Esophagus (tissue), 2 donors: ENCODE results near the gene NOL12. TPM values are rescaled to one million over a fixed set of nuclear protein-coding genes. Genes with fewer than 3 reads are reported as not detected.

Experiments used
- H3K27ac ChIP-seq, 2 donors: one replicate each; pipeline ENCODE4 v1.5.1; 2013; ENCODE audit warnings: low read depth in 2 of 2, mild to moderate bottlenecking in 2 of 2, inconsistent platforms in 1 of 2, low read length in 1 of 2, moderate library complexity in 1 of 2
- H3K27me3 ChIP-seq, 2 donors: one replicate each; pipeline ENCODE4 v1.6.1; 2013; ENCODE audit warnings: low read length in 2 of 2, control low read depth in 1 of 2, mild to moderate bottlenecking in 1 of 2; ENCODE audit not compliant: insufficient read depth in 2 of 2, control insufficient read depth in 1 of 2
- H3K36me3 ChIP-seq, 2 donors: one replicate each; pipeline ENCODE4 v1.6.1; 2013; ENCODE audit warnings: low read length in 1 of 2; ENCODE audit not compliant: control insufficient read depth in 2 of 2, insufficient read depth in 2 of 2
- H3K4me1 ChIP-seq, 2 donors: one replicate each; pipeline ENCODE4 v1.6.1; 2013; ENCODE audit warnings: low read length in 1 of 2; ENCODE audit not compliant: control insufficient read depth in 2 of 2, insufficient read depth in 2 of 2
- H3K4me3 ChIP-seq, 2 donors: one replicate each; pipeline ENCODE4 v1.5.1; 2013; ENCODE audit warnings: low read length in 2 of 2, mild to moderate bottlenecking in 2 of 2, low read depth in 1 of 2, moderate library complexity in 1 of 2
- H3K9me3 ChIP-seq, 2 donors: one replicate each; pipeline ENCODE4 v1.6.1; 2013; ENCODE audit warnings: mild to moderate bottlenecking in 2 of 2, low read depth in 1 of 2, low read length in 1 of 2, moderate library complexity in 1 of 2; ENCODE audit not compliant: control insufficient read depth in 2 of 2, insufficient read depth in 1 of 2
- WGBS, 2 donors: extraction: QIAGEN DNeasy Blood & Tissue Kit; methylation state at CpG; one replicate each; pipeline ENCODE4 v1.1.7; 2013; 5-methylcytosine and 5-hydroxymethylcytosine counted together
- polyA plus RNA-seq, 2 donors: library from polyadenylated mRNA; stranded (reverse); fragments of 200-250 nt; gene quantifications; one replicate each; pipeline ENCODE4 v1.2.3, GENCODE V29; 2013
- donor health status: healthy with polysubstance abuse.
- donor health status: Bipolar disorder and iron deficiency.

The NOL12 gene
- polyA plus RNA-seq, 2 donors = 35.2 to 43.3 TPM

DNA sequence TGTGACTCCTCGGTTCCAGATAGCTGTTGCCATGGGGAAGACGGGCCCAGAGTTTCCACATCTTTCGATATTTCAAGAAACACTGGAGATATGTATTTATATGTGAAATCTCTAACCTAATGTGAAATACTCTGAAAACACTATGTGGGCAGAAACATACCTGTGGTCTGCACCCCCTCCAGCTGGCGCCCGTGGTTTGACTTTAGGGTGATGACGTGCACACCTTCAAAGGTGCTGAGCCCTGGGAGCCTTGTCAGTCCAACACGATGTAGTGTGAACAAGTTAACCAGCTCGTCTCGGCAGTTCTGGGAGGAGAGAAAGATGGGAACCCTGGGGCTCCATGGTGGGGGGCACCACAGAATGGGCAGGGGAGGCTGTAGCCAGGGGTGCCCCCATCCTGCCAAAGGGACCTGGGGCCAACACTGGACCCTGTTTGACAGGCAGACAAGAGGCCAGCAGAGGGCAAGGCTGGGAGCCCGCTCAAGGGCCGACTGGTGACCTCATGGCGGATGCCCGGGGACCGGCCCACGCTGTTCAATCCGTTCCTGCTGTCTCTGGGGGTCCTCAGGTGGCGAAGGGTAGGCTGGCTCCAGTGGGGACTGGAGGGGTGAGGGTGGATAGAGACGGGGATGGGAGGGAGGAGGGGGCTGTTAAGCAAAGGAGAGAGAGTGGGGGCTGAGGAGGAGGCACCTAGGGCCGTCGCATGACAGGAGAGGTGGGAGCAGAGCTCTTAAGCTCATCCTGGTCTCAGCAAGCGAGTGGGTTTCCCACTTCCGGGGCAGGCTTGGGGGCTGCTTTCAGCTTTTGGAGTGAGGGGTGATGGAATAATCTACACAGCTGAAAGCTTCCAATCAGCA lies 54.5 kb downstream of the NOL12 start:
- Histone ChIP-seq H3K27me3 (no peaks in the 10 kb centered on the region), H3K27ac (no peak overlapping the region), H3K4me1 (peaks cover 5 to 11% of the 10 kb centered on the region in 2 donors), H3K9me3 (no peaks in the 10 kb centered on the region), H3K36me3 (peaks cover 0 to 4% of the 10 kb centered on the region in 2 donors), H3K4me3 (no peak overlapping the region)
- WGBS, 2 donors = 70 to 78% methylated on average over 22 of the region's 22 CpGs

DNA sequence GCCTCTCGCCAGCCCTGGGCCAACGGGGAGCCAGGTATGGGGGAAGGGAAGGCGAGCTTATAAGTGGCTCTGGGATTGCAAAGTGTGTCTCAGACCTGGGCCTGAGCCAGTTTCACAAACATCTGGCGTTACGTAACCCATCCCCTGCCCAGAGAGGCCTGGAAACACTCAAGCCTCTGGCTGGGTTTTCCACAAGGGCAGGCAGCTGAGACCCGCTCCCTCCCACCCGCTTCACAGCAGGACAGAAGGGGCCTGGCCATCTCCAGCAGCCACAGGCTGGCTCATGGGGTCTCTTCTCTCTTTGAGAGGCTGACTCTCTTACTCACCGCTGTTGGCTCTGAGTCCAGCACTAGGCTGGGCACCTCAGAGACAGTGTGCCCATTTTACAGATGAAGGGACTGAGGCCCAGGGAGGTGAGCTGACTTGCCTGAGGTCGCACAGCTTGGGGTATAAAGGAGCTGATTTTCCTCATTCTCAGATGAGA lies 55.2 kb downstream of the NOL12 start:
- Histone ChIP-seq H3K4me1 (peaks cover 5 to 11% of the 10 kb centered on the region in 2 donors), H3K36me3 (peaks cover 0 to 4% of the 10 kb centered on the region in 2 donors), H3K27me3 (no peaks in the 10 kb centered on the region), H3K4me3 (no peak overlapping the region), H3K27ac (peak overlapping the region in 1 of 2 donors; percentile 58), H3K9me3 (no peaks in the 10 kb centered on the region)
- WGBS, 2 donors = 45 to 52% methylated on average over 9 of the region's 9 CpGs

DNA sequence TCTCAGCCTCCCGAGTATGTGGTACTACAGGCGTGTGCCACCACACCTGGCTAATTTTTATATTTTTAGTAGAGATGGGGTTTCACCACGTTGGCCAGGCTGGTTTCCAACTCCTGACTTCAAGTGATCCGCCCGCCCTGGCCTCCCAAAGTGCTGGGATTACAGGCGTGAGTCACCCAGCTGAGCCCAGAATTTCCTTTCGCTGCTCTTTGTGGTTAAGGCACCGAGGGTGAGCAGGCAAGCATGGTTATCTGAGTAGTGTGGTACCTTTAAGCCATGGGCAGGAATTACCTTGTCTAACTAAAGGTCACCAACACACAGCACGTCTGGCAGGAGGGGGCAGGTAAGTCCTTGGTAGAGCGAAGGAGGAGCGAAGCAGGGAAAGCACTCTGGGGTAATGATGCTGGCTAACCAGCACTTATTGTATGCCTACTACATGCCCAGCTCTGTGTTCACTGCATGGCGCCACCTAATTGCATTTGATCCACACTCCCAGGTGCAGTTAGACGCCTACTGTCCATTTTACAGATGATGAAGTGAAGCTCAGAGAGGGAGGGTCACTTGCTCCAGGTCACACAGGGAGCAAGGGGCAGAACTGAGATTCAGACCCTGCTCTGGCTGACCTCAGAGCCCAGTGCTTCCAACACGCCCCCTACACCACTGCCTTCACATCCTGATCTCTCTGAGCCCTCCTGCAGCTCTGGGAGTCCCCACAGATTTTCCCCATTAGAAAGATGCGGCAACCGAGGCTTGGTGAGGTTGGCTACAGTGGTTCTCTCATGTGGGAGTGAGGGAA lies 56.4 kb downstream of the NOL12 start:
- H3K4me1 ChIP-seq = peaks cover 8 to 16% of the 10 kb centered on the region in 2 donors
- peaks cover 0 to 4% of the 10 kb centered on the region in 2 donors for H3K36me3 ChIP-seq
- no peaks in the 10 kb centered on the region for H3K27me3 ChIP-seq
- H3K4me3 ChIP-seq = no peak overlapping the region
- 56 to 59% methylated on average over 16 of the region's 16 CpGs for WGBS, 2 donors
- no peaks in the 10 kb centered on the region for H3K9me3 ChIP-seq
- peak overlapping the region; percentile 19 to 70 for H3K27ac ChIP-seq

Other genes with a start within 250 kb of the NOL12 start
- gene MFNG, start 200.0 kb upstream of the NOL12 start, polyA plus RNA-seq = 1 to 10 TPM; 2.6 to 3.1 TPM
- 10 to 100 TPM; 13.0 to 13.1 TPM for gene CARD10, start 166.9 kb upstream of the NOL12 start, polyA plus RNA-seq
- gene CDC42EP1, start 125.9 kb upstream of the NOL12 start, polyA plus RNA-seq = 10 to 100 TPM; 50.1 to 64.3 TPM
- gene LGALS2, start 106.3 kb upstream of the NOL12 start, polyA plus RNA-seq = 1 to 10 TPM in 1 of 2 donors, under 1 TPM in 1; 0.20 to 1.3 TPM
- gene GGA1, start 77.5 kb upstream of the NOL12 start, polyA plus RNA-seq = 10 to 100 TPM; 34.2 to 55.6 TPM
- 10 to 100 TPM; 39.8 to 42.0 TPM for gene SH3BP1, start 46.7 kb upstream of the NOL12 start, polyA plus RNA-seq
- 1 to 10 TPM; 1.4 to 2.2 TPM for gene PDXP, start 27.6 kb upstream of the NOL12 start, polyA plus RNA-seq
- 100 to 1,000 TPM; 160 to 194 TPM for gene LGALS1, start 10.7 kb upstream of the NOL12 start, polyA plus RNA-seq
- 10 to 100 TPM; 57.8 to 63.8 TPM for gene TRIOBP, start 10.7 kb downstream of the NOL12 start, polyA plus RNA-seq
- 10 to 100 TPM; 20.1 to 31.8 TPM for gene GCAT, start 121.6 kb downstream of the NOL12 start, polyA plus RNA-seq
- gene GALR3, start 137.0 kb downstream of the NOL12 start, polyA plus RNA-seq = under 1 TPM in 1 of 2 donors, not detected in 1; 0.02 TPM
- gene ANKRD54, start 158.0 kb downstream of the NOL12 start, polyA plus RNA-seq = 10 to 100 TPM; 15.2 to 18.7 TPM
- 100 to 1,000 TPM; 113 to 265 TPM for gene EIF3L, start 163.1 kb downstream of the NOL12 start, polyA plus RNA-seq
- 10 to 100 TPM; 41.7 to 44.1 TPM for gene MICALL1, start 220.0 kb downstream of the NOL12 start, polyA plus RNA-seq